CD4-positive, CD25-positive, alpha-beta regulatory T cell (primary cell): ENCODE measurements around the gene PSMD14. TPM values are rescaled to one million over a fixed set of nuclear protein-coding genes. Genes with fewer than 3 reads are reported as not detected.

ENCODE experiments used
- ATAC-seq, 2 donors: fragments of 150-1000 bp; cut with Tn5 transposase; one replicate each; pipeline ENCODE4 v1.10.0; 2021; ENCODE audit warnings: low read depth in 2 of 2, moderate number of reproducible peaks in 2 of 2, moderate library complexity in 1 of 2
- DNase-seq, 3 donors: peaks; one replicate each; pipeline versions ENCODE4 v3.0.0 to v3.0.0-alpha.2; 2012 to 2022; ENCODE audit warnings: mixed read lengths in 1 of 3
- H3K27ac ChIP-seq: one replicate; pipeline ENCODE4 v1.7.0; 2013; ENCODE audit warnings: mild to moderate bottlenecking, low read length; ENCODE audit not compliant: insufficient read depth, poor library complexity, severe bottlenecking
- H3K27me3 ChIP-seq: one replicate; pipeline ENCODE4 v1.7.0; 2013; ENCODE audit warnings: low read length; ENCODE audit not compliant: control insufficient read depth, insufficient read depth
- H3K36me3 ChIP-seq: one replicate; pipeline ENCODE4 v1.7.0; 2013; ENCODE audit warnings: mild to moderate bottlenecking, low read length, moderate library complexity; ENCODE audit not compliant: control insufficient read depth, insufficient read depth
- H3K4me1 ChIP-seq: 2 replicates; pipeline ENCODE4 v1.7.0; 2013; ENCODE audit warnings: mild to moderate bottlenecking, low read length; ENCODE audit not compliant: insufficient read depth, control insufficient read depth, poor library complexity, severe bottlenecking
- H3K4me3 ChIP-seq: one replicate; pipeline ENCODE4 v1.7.0; 2013; ENCODE audit warnings: low read depth, mild to moderate bottlenecking, low read length, moderate library complexity
- H3K9me3 ChIP-seq, 2 experiments: 1 replicate in 1 of 2; 2 replicates in 1 of 2; pipeline ENCODE4 v1.7.0; 2013; ENCODE audit warnings: low read length in 2 of 2, mild to moderate bottlenecking in 1 of 2, moderate library complexity in 1 of 2; ENCODE audit not compliant: control insufficient read depth in 2 of 2
- H3K27ac Mint-ChIP-seq, 3 donors: one replicate each; pipeline ENCODE4 v1.8.0; 2020 to 2022; ENCODE audit warnings: mild to moderate bottlenecking in 3 of 3, mixed read lengths in 3 of 3, moderate library complexity in 2 of 3
- H3K27me3 Mint-ChIP-seq: one replicate; pipeline ENCODE4 v1.8.0; 2022; ENCODE audit warnings: mild to moderate bottlenecking, mixed read lengths
- H3K36me3 Mint-ChIP-seq: one replicate; pipeline ENCODE4 v1.8.0; 2020; ENCODE audit warnings: mixed read lengths
- H3K4me1 Mint-ChIP-seq, 4 donors: one replicate each; pipeline ENCODE4 v1.8.0; 2020 to 2022; ENCODE audit warnings: mixed read lengths in 4 of 4, mild to moderate bottlenecking in 1 of 4
- H3K4me3 Mint-ChIP-seq, 4 donors: one replicate each; pipeline ENCODE4 v1.8.0; 2020 to 2022; ENCODE audit warnings: mild to moderate bottlenecking in 4 of 4, mixed read lengths in 4 of 4, moderate library complexity in 3 of 4
- H3K9me3 Mint-ChIP-seq, 7 donors: one replicate each; pipeline ENCODE4 v1.8.0; 2020 to 2022; ENCODE audit warnings: mixed read lengths in 7 of 7, mild to moderate bottlenecking in 3 of 7, moderate library complexity in 2 of 7
- polyA plus RNA-seq, 4 donors: library from polyadenylated mRNA; unstranded; fragments of 300-500 nt; fragmentation: Illumina TruSeq; gene quantifications; one replicate each; pipeline ENCODE4 v1.2.3, GENCODE V29; 2021
- total RNA-seq: library from RNA; stranded (reverse); gene quantifications from one replicate; pipeline ENCODE4 v1.2.3, GENCODE V29; 2022

PSMD14 gene
- total and polyA plus RNA-seq, 5 donors from 2014 or later = 38.6 to 82.9 (median 64.9) TPM

- Mint-ChIP-seq H3K9me3 (peaks cover 0 to 1% (median 0%) of the 10 kb centered on the region in 7 donors), H3K27ac (no peak overlapping the region), H3K36me3 (no peaks in the 10 kb centered on the region), H3K27me3 (peaks cover 34% of the 10 kb centered on the region), H3K4me3 (no peak overlapping the region), H3K4me1 (no peaks in the 10 kb centered on the region)
- no peak overlapping the region for H3K27ac ChIP-seq
- no peak for DNase-seq
- peaks cover 20% of the 10 kb centered on the region for H3K27me3 ChIP-seq
- H3K36me3 ChIP-seq = no peaks in the 10 kb centered on the region
- no peak for ATAC-seq
- H3K9me3 ChIP-seq = no peaks in the 10 kb centered on the region
- H3K4me1 ChIP-seq = no peaks in the 10 kb centered on the region
- no peak overlapping the region for H3K4me3 ChIP-seq
Observed at GRCh38 chr2:161445097-161445496, 136.9 kb downstream of the PSMD14 start.

- H3K36me3 ChIP-seq = no peaks in the 10 kb centered on the region
- ATAC-seq = no peak
- H3K4me1 Mint-ChIP-seq = no peaks in the 10 kb centered on the region
- H3K9me3 Mint-ChIP-seq = peaks cover 0 to 1% (median 0%) of the 10 kb centered on the region in 7 donors
- H3K36me3 Mint-ChIP-seq = no peaks in the 10 kb centered on the region
- H3K27ac ChIP-seq = no peak overlapping the region
- DNase-seq = no peak
- H3K27me3 Mint-ChIP-seq = peaks cover 15% of the 10 kb centered on the region
- H3K4me3 Mint-ChIP-seq = no peak overlapping the region
- no peaks in the 10 kb centered on the region for H3K4me1 ChIP-seq
- no peak overlapping the region for H3K27ac Mint-ChIP-seq
- peaks cover 11% of the 10 kb centered on the region for H3K27me3 ChIP-seq
- H3K9me3 ChIP-seq = no peaks in the 10 kb centered on the region
- H3K4me3 ChIP-seq = no peak overlapping the region
Observed at GRCh38 chr2:161448431-161448830, 140.2 kb downstream of the PSMD14 start.

Other genes with a start within 250 kb of the PSMD14 start
- 182 TPM for gene TANK, start 148.0 kb upstream of the PSMD14 start, total RNA-seq
- 10 to 100 TPM; 84.5 to 97.1 (median 89.0) TPM for gene TANK, start 148.0 kb upstream of the PSMD14 start, polyA plus RNA-seq
- gene TBR1, start 107.9 kb downstream of the PSMD14 start, total RNA-seq = 0.32 TPM
- gene TBR1, start 107.9 kb downstream of the PSMD14 start, polyA plus RNA-seq = not detected